OCI-LY1 (cell line): ENCODE measurements around the gene MAP4.
"Not testable (repeated sequence)": the region's sequence is repeated elsewhere in the genome, so short reads cannot be mapped to it uniquely, and the experiment has no call there.

ENCODE experiments used
- EZH2 ChIP-seq: fragments of 200-600 bp; sonication (generic), shearing (Covaris generic); IDR thresholded peaks from 2 replicates; pipeline ENCODE4 v1.8.0; 2017; ENCODE audit warnings: borderline replicate concordance, mixed run types, mild to moderate bottlenecking, antibody characterized with exemption, low read length, moderate library complexity, mixed read lengths
- TF ChIP-seq, protein P1 (sequence below): fragments of 200-600 bp; sonication (generic), shearing (Covaris generic); IDR thresholded peaks from 2 replicates; pipeline ENCODE4 v1.5.1; 2017; ENCODE audit warnings: mild to moderate bottlenecking, antibody characterized with exemption, low read length, moderate library complexity, mixed read lengths

DNA sequence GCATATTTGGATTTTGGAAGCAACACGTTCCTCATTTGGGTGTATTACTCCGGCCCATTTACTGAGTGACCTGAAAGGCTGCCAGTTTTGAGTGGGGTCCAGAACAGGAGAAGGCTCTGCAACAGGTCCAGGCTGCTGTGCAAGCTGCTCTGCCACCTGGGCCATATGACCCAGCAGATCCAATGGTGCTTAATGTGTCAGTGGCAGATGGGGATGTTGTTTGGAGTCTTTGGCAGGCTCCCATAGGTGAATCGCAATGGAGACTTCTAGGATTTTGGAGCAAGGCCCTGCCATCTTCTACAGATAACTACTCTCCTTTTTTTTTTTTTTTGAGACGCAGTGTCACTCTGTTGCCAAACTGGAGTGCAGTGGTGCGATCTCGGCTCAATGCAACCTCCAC, 8.9 kb downstream of the MAP4 start:
- TF ChIP-seq, protein P1, sequence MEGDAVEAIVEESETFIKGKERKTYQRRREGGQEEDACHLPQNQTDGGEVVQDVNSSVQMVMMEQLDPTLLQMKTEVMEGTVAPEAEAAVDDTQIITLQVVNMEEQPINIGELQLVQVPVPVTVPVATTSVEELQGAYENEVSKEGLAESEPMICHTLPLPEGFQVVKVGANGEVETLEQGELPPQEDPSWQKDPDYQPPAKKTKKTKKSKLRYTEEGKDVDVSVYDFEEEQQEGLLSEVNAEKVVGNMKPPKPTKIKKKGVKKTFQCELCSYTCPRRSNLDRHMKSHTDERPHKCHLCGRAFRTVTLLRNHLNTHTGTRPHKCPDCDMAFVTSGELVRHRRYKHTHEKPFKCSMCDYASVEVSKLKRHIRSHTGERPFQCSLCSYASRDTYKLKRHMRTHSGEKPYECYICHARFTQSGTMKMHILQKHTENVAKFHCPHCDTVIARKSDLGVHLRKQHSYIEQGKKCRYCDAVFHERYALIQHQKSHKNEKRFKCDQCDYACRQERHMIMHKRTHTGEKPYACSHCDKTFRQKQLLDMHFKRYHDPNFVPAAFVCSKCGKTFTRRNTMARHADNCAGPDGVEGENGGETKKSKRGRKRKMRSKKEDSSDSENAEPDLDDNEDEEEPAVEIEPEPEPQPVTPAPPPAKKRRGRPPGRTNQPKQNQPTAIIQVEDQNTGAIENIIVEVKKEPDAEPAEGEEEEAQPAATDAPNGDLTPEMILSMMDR = not testable (repeated sequence)
- TF ChIP-seq EZH2 = not testable (repeated sequence)
